Stimulated activated CD4-positive, alpha-beta T cell treated with anti-CD3 and anti-CD28 coated beads, Interleukin-15, amount 100 ng/mL, for 24 hours (primary cell): ENCODE measurements around the gene PHLDB1.
"Not testable (repeated sequence)": the region's sequence is repeated elsewhere in the genome, so short reads cannot be mapped to it uniquely, and the experiment has no call there.

Experiments
- DNase-seq: peaks from one replicate; pipeline ENCODE4 v3.0.0-alpha.2; 2020

PHLDB1 gene

GRCh38 chr11:118607401-118608359 lies at the start of gene PHLDB1:
Gene PHLDB1, plus strand, starts transcription at chr11:118607615. Its CDS starts 6,222 bp downstream, at chr11:118613837.
- DNase-seq, result peak; percentile 64

GRCh38 chr11:118560806-118561205 lies 46.6 kb upstream of the PHLDB1 start:
- no peak for DNase-seq

- DNase-seq, result no peak
These were observed 42.4 kb upstream of the PHLDB1 start for GRCh38 chr11:118565051-118565450.

- no peak for DNase-seq
These were observed 37.7 kb upstream of the PHLDB1 start for GRCh38 chr11:118569670-118570069.

- DNase-seq, result no peak
These were observed 36.6 kb upstream of the PHLDB1 start for GRCh38 chr11:118570787-118571186.

GRCh38 chr11:118571701-118572060 lies 35.7 kb upstream of the PHLDB1 start:
- peak; percentile 27 for DNase-seq

- DNase-seq, result peak; percentile 83
These were observed 35.1 kb upstream of the PHLDB1 start, which contains the start of gene ARCN1 for GRCh38 chr11:118572061-118572980. Gene ARCN1, plus strand, starts transcription at chr11:118572409. Its CDS starts 139 bp downstream, at chr11:118572548.

GRCh38 chr11:118572981-118573550 lies 34.3 kb upstream of the PHLDB1 start:
- DNase-seq, result peak; percentile 41

GRCh38 chr11:118574636-118575035 lies 32.8 kb upstream of the PHLDB1 start:
- no peak for DNase-seq

GRCh38 chr11:118577995-118578394 lies 29.4 kb upstream of the PHLDB1 start:
- not testable (repeated sequence) for DNase-seq

GRCh38 chr11:118581057-118581456 lies 26.4 kb upstream of the PHLDB1 start:
- DNase-seq, result no peak

- DNase-seq, result no peak
These were observed 19.5 kb upstream of the PHLDB1 start for GRCh38 chr11:118587952-118588351.

GRCh38 chr11:118592616-118593367 lies 14.6 kb upstream of the PHLDB1 start:
- no peak for DNase-seq

- DNase-seq, result not testable (repeated sequence)
These were observed 12.4 kb upstream of the PHLDB1 start for GRCh38 chr11:118594984-118595383.

- DNase-seq, result no peak
These were observed 10.9 kb upstream of the PHLDB1 start for GRCh38 chr11:118596224-118597146.

GRCh38 chr11:118597556-118597955 lies 9.9 kb upstream of the PHLDB1 start:
- no peak for DNase-seq

GRCh38 chr11:118602331-118602730 lies 5.1 kb upstream of the PHLDB1 start:
- no peak for DNase-seq

GRCh38 chr11:118603709-118604108 lies 3.7 kb upstream of the PHLDB1 start:
- DNase-seq, result not testable (repeated sequence)

- DNase-seq, result no peak
These were observed 2.8 kb upstream of the PHLDB1 start for GRCh38 chr11:118604566-118604965.

GRCh38 chr11:118605116-118605867 lies 2.1 kb upstream of the PHLDB1 start:
- DNase-seq, result no peak
